GM18508 (cell line): ENCODE results near the gene FKBP1C.

ENCODE experiments used
- ATAC-seq: cut with Tn5 transposase; IDR thresholded peaks from one replicate; pipeline ENCODE4 v1.9.1; 2021; ENCODE audit warnings: moderate number of reproducible peaks; ENCODE audit not compliant: insufficient read depth, unreplicated experiment

FKBP1C gene

DNA sequence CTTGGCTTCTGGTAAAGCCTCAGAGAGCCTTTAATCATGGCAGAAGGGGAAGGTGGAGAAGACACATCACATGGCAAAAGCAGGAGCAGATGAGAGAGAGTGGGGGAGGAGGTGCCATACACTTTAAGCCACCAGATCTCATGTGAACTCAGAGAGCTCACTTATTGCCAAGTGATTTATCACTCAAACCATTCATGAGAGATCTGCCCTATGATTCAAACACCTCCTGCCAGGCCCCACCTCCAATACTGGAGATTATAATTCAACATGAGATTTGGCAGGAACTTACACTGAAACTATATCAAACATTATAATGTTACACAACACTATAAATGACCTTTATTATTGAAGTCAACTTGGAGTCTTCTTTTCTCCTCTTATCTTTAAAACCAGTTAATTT lies 47.9 kb downstream of the FKBP1C start:
- ATAC-seq, result no peak

DNA sequence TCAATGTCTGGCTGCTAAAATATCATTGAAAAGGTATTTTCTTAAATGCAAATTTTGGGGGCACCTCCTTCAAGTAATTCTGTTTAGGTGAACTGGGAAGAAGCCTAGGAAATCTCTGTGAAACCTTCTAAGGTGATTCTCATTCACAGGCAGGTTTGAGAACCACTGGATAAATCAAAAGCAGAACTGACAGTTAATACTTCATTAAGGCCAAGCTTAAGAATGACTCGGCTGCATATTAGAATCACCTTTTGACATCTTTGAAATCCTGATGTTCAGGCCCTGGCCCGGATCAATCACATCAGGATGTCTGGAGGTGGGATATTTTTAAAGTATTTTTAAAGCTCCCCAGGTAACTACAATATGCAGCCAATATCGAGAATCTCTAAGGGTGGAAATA lies 50.6 kb downstream of the FKBP1C start:
- no peak for ATAC-seq
